Effector memory CD4-positive, alpha-beta T cell (primary cell): ENCODE data around the gene GADL1.

ENCODE experiments used
- DNase-seq, 3 donors: peaks; one replicate each; pipeline ENCODE4 v3.0.0-alpha.2; 2020
- H3K27ac ChIP-seq: 2 replicates; pipeline ENCODE4 v1.7.0; 2013; ENCODE audit warnings: mild to moderate bottlenecking, low read length, moderate library complexity; ENCODE audit not compliant: insufficient read depth, poor library complexity, severe bottlenecking
- H3K27me3 ChIP-seq: replicated peaks from 2 replicates; pipeline ENCODE4 v1.7.0; 2013; ENCODE audit warnings: mild to moderate bottlenecking, low read length; ENCODE audit not compliant: insufficient read depth, control insufficient read depth, poor library complexity, severe bottlenecking
- H3K36me3 ChIP-seq: 2 replicates; pipeline ENCODE4 v1.7.0; 2013; ENCODE audit warnings: mild to moderate bottlenecking, low read length, moderate library complexity; ENCODE audit not compliant: control insufficient read depth, insufficient read depth
- H3K4me1 ChIP-seq: 2 replicates; pipeline ENCODE4 v1.7.0; 2013; ENCODE audit warnings: low read length, mild to moderate bottlenecking; ENCODE audit not compliant: control insufficient read depth, insufficient read depth, poor library complexity, severe bottlenecking
- H3K4me3 ChIP-seq: 2 replicates; pipeline ENCODE4 v1.7.0; 2013; ENCODE audit warnings: low read length, low read depth, mild to moderate bottlenecking; ENCODE audit not compliant: insufficient read depth, poor library complexity, severe bottlenecking
- H3K9me3 ChIP-seq: 2 replicates; pipeline ENCODE4 v1.7.0; 2013; ENCODE audit warnings: mild to moderate bottlenecking, low read length, moderate library complexity; ENCODE audit not compliant: control insufficient read depth

The GADL1 gene

DNA sequence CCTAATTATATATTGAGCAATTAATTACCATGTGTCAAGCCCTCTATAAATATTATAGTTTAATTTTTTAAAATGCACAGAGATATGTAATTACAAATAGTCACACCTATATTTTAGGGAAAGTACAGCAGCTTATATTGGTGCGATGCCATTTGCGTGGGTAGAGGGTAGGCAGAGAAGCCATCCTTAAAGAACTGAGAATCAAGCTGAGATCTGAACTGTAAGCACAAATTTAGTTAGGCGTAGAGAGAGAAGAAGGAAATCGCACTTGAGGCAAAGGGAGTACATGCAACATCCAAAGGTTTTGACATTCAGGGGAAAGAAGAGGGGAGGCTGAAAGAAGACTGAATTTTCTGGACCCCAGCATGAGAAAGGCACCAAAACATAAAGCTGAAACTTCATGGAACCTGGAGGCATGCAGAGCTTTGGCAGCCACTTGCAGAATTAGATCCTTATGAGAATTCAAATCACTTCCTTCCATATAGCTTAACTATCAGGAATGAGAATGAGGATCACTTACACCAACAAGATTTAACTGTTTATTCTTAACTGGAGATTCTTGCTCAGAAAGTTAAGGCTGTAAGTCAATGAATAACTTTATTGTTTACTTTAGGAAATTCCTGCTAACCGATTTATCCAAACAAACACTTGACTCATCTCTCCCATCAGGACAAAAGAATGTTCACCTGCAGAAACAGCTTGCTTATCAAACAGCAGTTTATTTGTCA lies 173.7 kb downstream of the GADL1 start:
- Histone ChIP-seq H3K27me3 (no peaks in the 10 kb centered on the region), H3K9me3 (no peaks in the 10 kb centered on the region), H3K36me3 (no peaks in the 10 kb centered on the region), H3K4me1 (no peaks in the 10 kb centered on the region), H3K4me3 (no peak overlapping the region), H3K27ac (no peak overlapping the region)
- DNase-seq: no peak

DNA sequence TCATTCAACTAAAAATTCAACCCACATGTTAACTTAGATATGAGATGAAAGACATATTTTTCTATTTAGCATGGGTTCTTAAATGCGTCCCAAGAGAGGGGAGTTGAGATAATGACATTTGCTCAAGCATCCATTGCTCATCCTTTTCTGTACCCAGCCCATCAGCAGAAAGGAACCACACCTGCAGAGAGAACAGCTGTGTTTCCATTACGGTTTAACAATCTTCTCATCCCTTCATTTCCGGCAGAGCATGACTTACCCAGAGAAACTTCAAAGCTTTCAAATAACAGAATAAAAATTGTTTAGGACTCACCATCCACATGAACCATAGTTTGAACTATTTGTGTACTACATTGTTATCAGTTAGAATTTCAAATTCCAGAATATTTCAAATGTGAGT lies 174.9 kb downstream of the GADL1 start:
- Histone ChIP-seq H3K4me3 (no peak overlapping the region), H3K27ac (no peak overlapping the region), H3K4me1 (no peaks in the 10 kb centered on the region), H3K27me3 (no peaks in the 10 kb centered on the region), H3K9me3 (no peaks in the 10 kb centered on the region), H3K36me3 (no peaks in the 10 kb centered on the region)
- no peak for DNase-seq

DNA sequence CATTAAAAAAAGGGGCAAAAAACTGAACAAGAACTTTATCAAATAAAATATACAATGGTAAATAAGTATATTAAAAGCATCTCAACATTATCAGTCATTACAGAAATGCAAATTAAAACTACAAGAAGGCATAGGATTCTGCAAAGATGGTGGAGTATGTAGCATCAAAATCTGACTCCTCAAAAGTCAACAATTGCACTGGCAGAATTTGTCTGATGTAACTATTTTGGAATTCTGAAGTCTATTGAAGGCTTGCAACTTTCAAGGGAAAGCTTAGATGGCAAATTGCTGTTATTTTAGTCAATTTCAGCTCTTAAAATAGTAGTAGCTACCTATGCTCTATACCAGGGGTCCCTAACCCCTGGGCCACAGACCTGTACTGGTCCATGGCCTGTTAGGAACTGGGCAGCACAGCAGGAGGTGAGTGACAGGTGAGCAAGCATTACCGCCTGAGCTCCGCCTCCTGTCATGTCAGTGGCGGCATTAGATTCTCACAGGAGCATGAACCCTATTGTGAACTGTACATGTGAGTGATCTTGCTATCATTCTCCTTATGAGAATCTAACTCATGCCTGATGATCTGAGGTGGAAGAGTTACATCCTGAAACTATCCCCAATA lies 180.5 kb downstream of the GADL1 start:
- Histone ChIP-seq H3K4me1 (no peaks in the 10 kb centered on the region), H3K27ac (no peak overlapping the region), H3K36me3 (no peaks in the 10 kb centered on the region), H3K9me3 (no peaks in the 10 kb centered on the region), H3K4me3 (no peak overlapping the region), H3K27me3 (no peaks in the 10 kb centered on the region)
- DNase-seq: no peak

DNA sequence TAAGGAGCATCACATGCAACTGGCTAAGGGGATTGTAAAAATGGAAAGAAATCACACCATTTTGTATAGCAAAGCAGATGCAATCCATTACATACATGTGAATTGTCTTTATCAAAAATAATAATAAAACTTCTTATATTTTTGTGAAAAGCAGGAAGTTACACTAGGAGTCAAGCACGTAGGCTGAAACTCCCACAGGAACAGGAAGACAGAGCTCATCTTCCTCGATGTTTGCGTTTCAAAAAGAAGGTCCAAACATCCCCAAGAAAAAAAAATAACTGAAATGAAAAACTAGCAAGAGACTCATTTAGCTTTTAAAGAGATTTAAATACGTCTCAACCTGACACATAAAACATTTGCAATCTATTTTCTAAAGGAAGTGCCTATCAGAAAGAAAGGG lies 181.5 kb downstream of the GADL1 start:
- H3K4me3 ChIP-seq: no peak overlapping the region
- no peaks in the 10 kb centered on the region for H3K27me3 ChIP-seq
- no peaks in the 10 kb centered on the region for H3K36me3 ChIP-seq
- no peaks in the 10 kb centered on the region for H3K9me3 ChIP-seq
- no peak overlapping the region for H3K27ac ChIP-seq
- no peaks in the 10 kb centered on the region for H3K4me1 ChIP-seq
- DNase-seq: no peak

DNA sequence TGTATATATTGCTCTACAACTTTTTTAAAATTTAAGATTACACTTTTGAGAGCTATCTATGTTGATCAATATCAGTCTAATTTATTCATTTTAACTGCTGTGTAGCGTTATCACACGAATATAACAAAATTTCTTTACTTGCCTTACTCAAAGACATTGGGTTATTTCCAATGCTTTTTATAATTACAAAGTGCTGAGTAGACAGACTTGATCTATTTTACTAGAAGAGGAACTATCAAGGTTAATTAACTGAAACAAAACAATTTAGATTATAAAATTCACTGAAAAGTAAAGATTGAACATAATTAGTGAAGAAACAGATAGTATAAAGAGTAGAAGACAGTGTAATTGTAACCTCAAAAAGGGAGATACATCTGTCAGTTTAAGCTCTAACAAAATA lies 182.6 kb downstream of the GADL1 start:
- Histone ChIP-seq H3K36me3 (no peaks in the 10 kb centered on the region), H3K9me3 (no peaks in the 10 kb centered on the region), H3K4me3 (no peak overlapping the region), H3K27me3 (no peaks in the 10 kb centered on the region), H3K4me1 (no peaks in the 10 kb centered on the region), H3K27ac (no peak overlapping the region)
- DNase-seq: no peak

DNA sequence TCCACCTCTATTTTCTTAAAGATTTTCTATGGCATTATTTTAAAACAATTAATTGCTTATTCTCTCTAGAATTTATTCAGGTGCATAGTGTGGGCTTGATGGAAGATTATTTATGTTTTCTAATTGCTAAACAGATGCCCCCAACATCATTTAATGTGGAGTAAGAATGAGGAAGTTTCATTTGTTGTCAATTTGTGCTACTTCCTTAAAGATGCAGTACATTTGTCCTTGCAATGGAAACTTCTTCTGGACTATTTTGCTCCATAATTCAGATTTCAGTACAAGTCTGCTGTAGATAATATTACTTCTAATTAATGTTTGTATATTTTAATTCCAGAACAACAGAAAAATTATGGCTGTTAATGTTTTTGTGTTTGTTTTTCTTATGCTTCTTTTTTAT lies 183.3 kb downstream of the GADL1 start:
- no peak for DNase-seq
- Histone ChIP-seq H3K36me3 (no peaks in the 10 kb centered on the region), H3K4me1 (no peaks in the 10 kb centered on the region), H3K27ac (no peak overlapping the region), H3K27me3 (no peaks in the 10 kb centered on the region), H3K4me3 (no peak overlapping the region), H3K9me3 (no peaks in the 10 kb centered on the region)

DNA sequence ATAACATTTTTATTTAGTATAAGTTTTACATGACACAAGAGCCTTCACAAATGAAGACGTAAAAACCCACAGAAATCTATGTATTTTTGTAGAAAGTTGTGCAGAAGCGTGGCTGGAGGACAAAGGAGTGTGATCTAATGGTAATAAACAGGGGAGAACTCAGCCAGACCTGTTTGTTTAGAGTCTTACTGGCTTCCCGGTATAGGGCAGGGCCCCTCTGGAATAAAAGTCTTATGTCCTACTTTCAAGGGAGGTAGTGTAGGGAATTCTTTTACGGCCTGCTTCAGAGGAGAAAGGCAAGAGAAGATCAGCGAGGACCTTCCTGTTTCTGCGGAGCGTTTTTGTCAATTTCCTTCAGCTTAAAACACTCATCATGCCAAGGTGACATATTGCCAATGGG lies 184.4 kb downstream of the GADL1 start:
- DNase-seq: no peak
- Histone ChIP-seq H3K27ac (no peak overlapping the region), H3K4me3 (no peak overlapping the region), H3K36me3 (no peaks in the 10 kb centered on the region), H3K4me1 (no peaks in the 10 kb centered on the region), H3K27me3 (no peaks in the 10 kb centered on the region), H3K9me3 (no peaks in the 10 kb centered on the region)

DNA sequence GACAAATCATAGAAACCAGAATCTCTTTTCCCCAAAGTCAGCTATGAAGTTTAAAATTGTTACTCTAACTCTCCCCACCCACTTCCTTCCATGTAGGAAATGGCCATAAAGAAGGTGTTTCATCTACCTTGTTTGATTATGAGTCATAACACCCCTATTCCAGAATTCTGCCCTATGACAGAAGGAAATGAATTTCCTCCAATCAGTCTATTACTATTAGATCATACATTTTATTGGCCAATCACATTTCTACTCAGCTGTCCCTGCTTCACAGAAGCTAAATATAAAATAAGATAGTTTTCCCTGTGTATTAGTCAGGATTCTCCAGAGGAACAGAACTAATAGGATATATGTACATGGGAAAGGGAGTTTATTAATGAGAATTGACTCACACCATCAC lies 186.0 kb downstream of the GADL1 start:
- Histone ChIP-seq H3K4me1 (no peaks in the 10 kb centered on the region), H3K4me3 (no peak overlapping the region), H3K27ac (no peak overlapping the region), H3K9me3 (no peaks in the 10 kb centered on the region), H3K36me3 (no peaks in the 10 kb centered on the region), H3K27me3 (no peaks in the 10 kb centered on the region)
- no peak for DNase-seq

DNA sequence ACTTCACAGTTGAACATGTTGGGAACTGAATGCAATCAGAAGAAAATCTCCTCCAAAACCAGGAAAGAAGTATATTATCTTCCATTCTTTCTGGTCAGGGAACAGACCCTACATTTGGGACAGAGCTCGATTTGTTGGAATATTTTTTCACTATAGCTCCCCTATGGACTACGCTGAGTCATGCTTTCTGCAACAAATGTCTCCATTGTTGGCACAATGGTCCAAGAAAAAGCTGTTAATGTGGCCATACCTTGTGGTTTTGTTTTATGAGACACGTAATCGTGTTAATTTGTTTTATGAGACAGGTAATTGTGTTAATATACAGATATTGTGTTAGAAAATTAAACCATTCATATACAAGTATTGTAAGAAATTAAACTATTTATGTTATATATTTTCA lies 186.6 kb downstream of the GADL1 start:
- H3K4me3 ChIP-seq: no peak overlapping the region
- no peaks in the 10 kb centered on the region for H3K4me1 ChIP-seq
- H3K36me3 ChIP-seq: no peaks in the 10 kb centered on the region
- no peaks in the 10 kb centered on the region for H3K9me3 ChIP-seq
- no peak for DNase-seq
- no peaks in the 10 kb centered on the region for H3K27me3 ChIP-seq
- H3K27ac ChIP-seq: no peak overlapping the region

DNA sequence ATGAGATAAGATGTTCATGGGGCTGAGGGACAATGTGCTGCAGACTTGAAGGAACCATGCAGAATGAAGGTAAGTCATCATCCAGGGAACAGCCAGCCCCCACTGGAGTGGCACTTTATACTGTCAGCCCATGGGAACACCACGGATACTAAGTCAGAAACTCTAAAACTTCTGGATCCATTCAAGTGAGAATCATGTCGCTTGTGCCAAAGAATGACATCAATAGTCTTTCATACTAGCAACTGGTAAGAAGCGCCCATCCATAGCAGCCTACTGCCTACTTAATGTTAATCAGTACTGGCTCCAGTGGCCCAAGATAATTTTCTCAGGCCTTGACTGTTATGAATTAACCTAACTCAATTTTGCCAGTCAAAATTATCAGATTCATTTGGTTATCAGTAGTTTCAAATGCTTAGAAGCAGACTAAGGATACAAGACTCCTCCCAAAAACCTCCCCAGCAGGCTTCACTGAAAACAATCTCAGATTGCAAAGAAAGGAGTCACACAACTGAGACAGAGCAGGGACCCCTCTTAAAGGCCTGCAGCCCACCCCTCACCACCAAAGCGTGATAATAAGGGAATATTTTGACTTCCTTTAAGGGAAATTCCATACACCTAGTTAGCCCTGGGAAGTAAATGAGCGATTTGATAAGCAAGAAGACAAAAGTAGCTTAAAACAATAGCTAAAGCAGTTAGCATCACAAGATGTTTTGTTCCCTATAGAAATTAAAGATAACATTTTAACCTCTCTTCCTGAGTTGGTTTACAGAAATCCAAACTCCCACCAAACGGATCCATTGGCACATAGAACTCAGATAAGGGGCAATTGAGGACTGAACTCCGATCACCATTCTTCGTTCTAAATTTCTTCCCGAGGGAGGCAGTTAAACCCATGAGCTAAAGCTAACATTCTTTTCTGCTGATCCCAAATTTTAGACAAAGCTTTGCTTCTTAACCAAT lies 189.2 kb downstream of the GADL1 start:
- no peak for DNase-seq
- Histone ChIP-seq H3K27me3 (no peaks in the 10 kb centered on the region), H3K4me3 (no peak overlapping the region), H3K27ac (no peak overlapping the region), H3K4me1 (no peaks in the 10 kb centered on the region), H3K9me3 (no peaks in the 10 kb centered on the region), H3K36me3 (no peaks in the 10 kb centered on the region)
